PFSK-1 (cell line): ENCODE measurements around the gene TAOK3.

Source experiments
- FOXP2 ChIP-seq: optimal IDR thresholded peaks from 2 replicates; pipeline ENCODE3; 2011; ENCODE audit warnings: borderline replicate concordance, control low read depth, inconsistent platforms; ENCODE audit not compliant: insufficient read depth; ENCODE audit errors: extremely low read length, extremely low read depth
- POLR2AphosphoS5 ChIP-seq: IDR thresholded peaks from 2 replicates; pipeline ENCODE4 v1.6.1; 2012; ENCODE audit warnings: low read depth, mild to moderate bottlenecking, control low read depth, low read length, moderate library complexity
- REST ChIP-seq, 2 experiments: IDR thresholded peaks; 2 replicates each; pipeline versions ENCODE4 v1.6.1 to v1.8.0; 2011 to 2012; ENCODE audit warnings: low read depth in 2 of 2, low read length in 2 of 2, control low read depth in 1 of 2, inconsistent platforms in 1 of 2, mild to moderate bottlenecking in 1 of 2, moderate library complexity in 1 of 2; ENCODE audit not compliant: insufficient read depth in 1 of 2
- SIN3A ChIP-seq: IDR thresholded peaks from 2 replicates; pipeline ENCODE4 v1.6.1; 2012; ENCODE audit warnings: mild to moderate bottlenecking, low read length, moderate library complexity, borderline replicate concordance; ENCODE audit not compliant: insufficient read depth
- TAF1 ChIP-seq: IDR thresholded peaks from 2 replicates; pipeline ENCODE4 v1.6.1; 2012; ENCODE audit warnings: low read length, control low read depth, borderline replicate concordance; ENCODE audit not compliant: insufficient read depth

Gene TAOK3

GRCh38 chr12:118302053-118302452, 70.7 kb downstream of the TAOK3 start:
- TF ChIP-seq POLR2AphosphoS5 (no peak), SIN3A (no peak), REST (IDR thresholded peaks at IDR 0.05; ENCODE audit: insufficient read depth in 1 of 2, low read depth in 2 of 2, low read length in 2 of 2) (no peak), TAF1 (no peak), FOXP2 (no peak)

- TF ChIP-seq REST (IDR thresholded peaks at IDR 0.05; ENCODE audit: insufficient read depth in 1 of 2, low read depth in 2 of 2, low read length in 2 of 2) (no peak), TAF1 (no peak), POLR2AphosphoS5 (no peak), FOXP2 (no peak)
Observed at GRCh38 chr12:118299791-118300460, 72.8 kb downstream of the TAOK3 start.

- no peak for TF ChIP-seq TAF1
- no peak for TF ChIP-seq FOXP2
- TF ChIP-seq REST (IDR thresholded peaks at IDR 0.05; ENCODE audit: insufficient read depth in 1 of 2, low read depth in 2 of 2, low read length in 2 of 2), result no peak
- no peak for TF ChIP-seq POLR2AphosphoS5
- TF ChIP-seq SIN3A, result no peak
Observed at GRCh38 chr12:118297284-118297683, 75.4 kb downstream of the TAOK3 start.

- no peak for TF ChIP-seq TAF1
- TF ChIP-seq REST (IDR thresholded peaks at IDR 0.05; ENCODE audit: insufficient read depth in 1 of 2, low read depth in 2 of 2, low read length in 2 of 2), result no peak
- no peak for TF ChIP-seq POLR2AphosphoS5
- no peak for TF ChIP-seq FOXP2
- no peak for TF ChIP-seq SIN3A
Observed at GRCh38 chr12:118292836-118293235, 79.9 kb downstream of the TAOK3 start.
